HG02840 (cell line): ENCODE results near the gene EXOSC10.
"Not testable (repeated sequence)": the region's sequence is repeated elsewhere in the genome, so short reads cannot be mapped to it uniquely, and the experiment has no call there.

Experiments
- ATAC-seq: cut with Tn5 transposase; IDR thresholded peaks from one replicate; pipeline ENCODE4 v1.9.1; 2021; ENCODE audit warnings: mild to moderate bottlenecking, moderate library complexity, moderate number of reproducible peaks; ENCODE audit not compliant: unreplicated experiment, low FRiP score

The EXOSC10 gene

GRCh38 chr1:11045428-11046269, 54.0 kb downstream of the EXOSC10 start:
- no peak for ATAC-seq

GRCh38 chr1:11044849-11045427, 54.7 kb downstream of the EXOSC10 start:
- no peak for ATAC-seq

DNA sequence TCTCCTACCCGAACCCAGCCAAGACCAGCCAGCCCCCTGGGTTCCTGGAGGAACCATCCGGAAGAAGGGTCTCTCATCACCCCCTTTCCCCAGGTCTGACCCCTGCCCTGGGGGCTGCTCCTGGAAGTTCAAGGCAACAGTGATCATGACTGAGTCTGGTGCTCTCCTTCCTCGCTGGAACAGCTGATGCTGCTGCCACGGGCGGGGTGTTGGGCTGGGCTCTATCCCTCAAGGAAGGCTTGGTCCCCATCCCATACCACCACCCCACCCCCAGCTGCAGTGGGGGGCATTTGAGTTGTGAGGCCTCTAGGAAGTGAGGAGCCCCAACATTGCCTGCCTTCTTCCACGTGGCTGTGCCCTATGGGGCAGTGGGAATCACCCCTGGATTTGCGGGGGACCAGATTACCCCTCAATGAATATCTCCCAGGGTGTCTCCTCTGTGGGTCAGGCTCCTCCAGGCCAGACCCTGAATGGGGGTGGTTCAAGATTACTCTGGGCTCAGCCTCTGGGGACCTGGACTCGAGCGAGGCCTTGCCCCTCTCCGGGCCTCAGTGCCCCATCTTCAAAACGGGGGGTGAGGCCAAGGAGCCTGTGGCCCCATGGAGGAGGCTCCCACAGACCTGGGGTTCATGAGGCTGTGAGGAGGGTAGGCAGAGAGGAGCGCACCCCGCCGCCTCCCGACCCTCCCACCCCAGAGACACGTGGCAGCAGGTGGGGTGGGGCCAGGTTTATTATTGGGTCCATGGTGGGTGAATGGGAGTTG, 55.4 kb downstream of the EXOSC10 start:
- no peak for ATAC-seq

GRCh38 chr1:11042995-11043874, 56.4 kb downstream of the EXOSC10 start:
- ATAC-seq, result no peak

DNA sequence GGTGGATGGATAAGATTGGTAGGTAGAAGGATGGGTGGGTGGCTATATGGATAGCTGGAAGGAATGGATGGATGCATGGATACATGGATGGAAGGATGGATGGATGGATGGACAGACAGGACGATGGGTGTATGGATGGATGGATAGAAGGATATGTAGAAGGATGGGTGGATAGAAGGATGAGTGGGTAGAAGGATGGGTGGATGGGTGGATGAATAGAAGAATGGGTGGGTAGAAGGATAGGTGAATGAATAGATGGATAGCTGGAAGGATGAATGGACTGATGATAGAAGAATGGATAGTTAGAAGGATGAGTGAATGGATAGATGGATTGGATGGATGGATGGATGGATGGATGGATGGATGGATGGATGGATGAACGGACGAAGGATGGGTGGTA, 57.6 kb downstream of the EXOSC10 start:
- no peak for ATAC-seq

DNA sequence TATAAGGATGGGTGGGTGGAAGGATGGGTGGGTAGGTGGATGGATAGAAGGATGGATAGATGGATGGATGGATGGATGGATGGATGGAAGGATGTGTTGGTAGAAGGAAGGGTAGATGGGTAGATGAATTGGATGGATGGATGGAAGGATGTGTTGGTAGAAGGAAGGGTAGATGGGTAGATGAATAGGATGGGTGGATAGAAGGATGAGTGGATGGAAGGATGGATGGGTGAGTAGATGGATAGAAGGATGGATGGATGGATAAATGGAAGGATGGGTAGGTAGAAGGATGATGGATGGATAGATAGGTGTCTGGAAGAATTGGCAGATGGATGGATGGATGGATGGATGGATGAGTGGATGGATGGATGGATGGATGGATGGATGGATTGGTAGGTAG, 58.6 kb downstream of the EXOSC10 start:
- no peak for ATAC-seq

DNA sequence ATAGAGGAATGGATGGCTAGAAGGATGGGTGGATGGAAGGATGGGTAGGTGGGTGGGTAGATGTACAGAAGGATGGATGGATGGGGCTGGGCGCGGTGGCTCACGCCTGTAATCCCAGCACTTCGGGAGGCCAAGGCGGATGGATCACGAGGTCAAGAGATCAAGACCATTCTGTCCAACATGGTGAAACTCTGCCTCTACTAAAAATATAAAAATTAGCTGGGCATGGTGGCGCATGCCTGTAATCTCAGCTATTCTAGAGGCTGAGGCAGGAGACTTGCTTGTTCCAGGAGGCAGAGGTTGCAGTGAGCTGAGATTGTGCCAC, 59.6 kb downstream of the EXOSC10 start:
- not testable (repeated sequence) for ATAC-seq

DNA sequence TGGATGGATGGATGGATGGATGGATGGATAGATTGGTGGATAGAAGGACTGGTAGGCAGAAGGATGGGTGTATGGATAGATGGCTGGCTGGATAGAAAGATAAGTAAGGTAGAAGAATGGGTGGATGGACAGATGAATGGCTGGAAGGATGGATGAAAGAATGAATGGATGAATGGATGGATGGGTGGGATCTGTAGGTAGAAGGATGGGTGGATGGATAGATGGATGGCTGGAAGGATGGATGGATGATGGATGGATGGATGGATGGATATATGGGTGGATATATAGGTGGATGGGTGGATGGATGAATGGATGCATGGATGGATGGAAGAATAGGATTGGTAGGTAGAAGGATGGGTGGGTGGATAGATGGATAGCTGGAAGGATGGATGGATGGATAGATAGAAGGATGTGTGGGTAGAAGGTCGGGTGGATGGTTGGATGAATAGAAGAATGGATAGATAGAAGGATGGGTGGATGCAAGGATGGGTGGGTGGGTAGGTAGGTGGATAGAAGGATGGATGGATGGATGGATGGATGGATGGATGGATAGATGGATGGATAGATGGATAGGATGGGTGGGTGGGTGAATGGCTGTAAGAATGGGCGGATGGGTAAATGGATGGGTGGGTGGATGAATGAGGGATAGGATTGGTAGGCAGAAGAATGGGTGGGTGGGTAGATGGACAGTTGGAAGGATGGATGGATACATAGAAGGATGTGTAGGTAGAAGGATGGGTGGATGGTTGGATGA, 60.1 kb downstream of the EXOSC10 start:
- ATAC-seq, result no peak

DNA sequence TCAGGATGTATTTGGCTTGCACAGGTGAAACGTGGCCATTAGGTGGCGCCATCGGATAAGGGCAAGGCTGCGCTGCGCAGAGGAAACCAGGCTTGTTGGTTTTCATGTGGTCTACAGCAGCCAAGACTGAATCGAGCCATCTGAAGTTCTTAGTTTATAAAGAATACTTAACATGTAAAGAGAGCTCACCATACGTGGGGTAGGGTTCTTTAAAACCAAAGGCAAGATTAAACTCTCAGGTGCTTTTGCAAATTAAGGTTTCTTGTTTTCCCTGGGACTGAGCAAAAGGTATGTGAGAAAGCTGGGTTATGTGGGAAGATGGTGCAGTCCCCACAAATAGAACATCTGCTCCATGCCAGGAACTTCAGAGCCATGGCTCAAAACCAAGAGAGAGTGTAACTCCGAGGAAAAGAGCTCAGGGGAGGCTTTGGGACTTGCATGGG, 61.9 kb downstream of the EXOSC10 start:
- ATAC-seq, result no peak

GRCh38 chr1:11037019-11037739, 62.5 kb downstream of the EXOSC10 start:
- not testable (repeated sequence) for ATAC-seq

GRCh38 chr1:11031624-11032262, 67.9 kb downstream of the EXOSC10 start:
- ATAC-seq, result no peak

- no peak for ATAC-seq
Observed at GRCh38 chr1:11030865-11031264, 68.8 kb downstream of the EXOSC10 start.

DNA sequence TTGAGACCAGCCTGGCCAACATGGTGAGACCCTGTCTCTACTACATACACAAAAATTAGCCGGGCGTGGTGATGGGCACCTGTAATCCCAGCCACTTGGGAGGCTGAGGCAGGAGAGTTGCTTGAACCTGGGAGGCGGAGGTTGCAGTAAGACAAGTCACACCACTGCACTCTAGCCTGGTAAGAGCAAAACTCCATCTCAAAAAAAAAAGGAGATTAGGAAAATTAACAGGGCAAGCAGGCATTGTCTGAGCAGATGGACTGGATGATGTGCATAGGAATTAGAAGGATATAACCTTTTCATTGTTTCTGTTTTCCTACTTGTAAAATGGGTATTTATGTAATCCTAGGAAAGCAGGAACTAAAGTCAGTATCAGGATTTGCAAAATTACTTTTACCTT, 71.7 kb downstream of the EXOSC10 start:
- ATAC-seq, result no peak

DNA sequence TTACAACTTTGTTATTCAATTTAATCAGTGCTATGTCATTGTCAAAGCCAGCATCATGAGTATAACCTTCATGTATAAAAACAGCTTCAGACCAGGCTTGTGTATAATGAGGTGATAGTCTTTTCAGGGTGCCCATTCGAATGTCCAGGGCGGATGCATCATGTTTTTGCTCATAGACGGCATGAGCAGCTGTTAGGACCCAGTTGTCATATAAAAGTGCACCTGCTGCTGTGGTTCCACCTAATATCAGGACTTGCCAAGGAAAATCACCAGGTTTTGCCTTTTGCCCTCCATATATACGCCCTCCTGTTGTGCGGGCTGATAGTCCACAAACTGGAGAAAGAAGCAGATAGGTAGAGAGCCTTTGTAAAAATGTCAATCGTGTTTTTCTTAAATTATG, 72.4 kb downstream of the EXOSC10 start:
- no peak for ATAC-seq

GRCh38 chr1:11026903-11027302, 72.8 kb downstream of the EXOSC10 start:
- no peak for ATAC-seq

DNA sequence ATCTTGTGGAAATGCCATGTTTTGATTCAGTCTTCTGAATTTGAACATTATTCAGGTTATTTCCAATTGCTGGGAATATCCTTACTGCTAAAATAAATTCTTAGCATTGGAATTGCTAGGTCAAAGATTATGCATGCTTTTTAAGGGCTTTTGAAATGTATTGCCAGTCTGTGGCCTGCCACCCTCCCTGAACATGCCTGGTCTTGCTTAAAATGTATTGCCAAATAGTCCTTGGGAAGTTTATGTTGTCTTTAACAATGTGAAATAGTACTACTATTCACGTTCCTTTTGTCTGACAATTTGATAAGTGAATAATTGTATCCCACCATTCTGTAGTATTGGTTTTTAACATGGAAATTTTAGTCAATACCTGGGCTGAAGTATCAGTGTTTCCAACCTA, 73.6 kb downstream of the EXOSC10 start:
- no peak for ATAC-seq

- no peak for ATAC-seq
Observed at GRCh38 chr1:11025618-11026017, 74.1 kb downstream of the EXOSC10 start.

DNA sequence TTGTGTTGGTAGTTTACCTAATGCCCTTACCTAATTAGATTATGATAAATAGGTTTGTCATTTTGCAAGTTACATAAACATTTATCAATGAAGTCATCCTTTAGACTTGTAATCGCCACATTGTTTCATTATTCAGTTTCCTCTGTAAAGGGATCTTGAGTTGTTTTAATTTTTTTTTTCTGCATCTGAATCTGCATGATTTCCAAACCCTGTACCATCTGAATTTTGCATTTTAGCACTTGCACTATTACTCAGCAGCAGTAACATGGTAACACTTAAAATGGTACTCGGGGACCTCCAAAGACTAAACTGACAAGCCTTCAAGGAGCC, 74.8 kb downstream of the EXOSC10 start:
- ATAC-seq, result no peak
